HG02840 (cell line): ENCODE data around the gene FDX2.
"Not testable (repeated sequence)": the region's sequence is repeated elsewhere in the genome, so short reads cannot be mapped to it uniquely, and the experiment has no call there.

Source experiments
- ATAC-seq: cut with Tn5 transposase; IDR thresholded peaks from one replicate; pipeline ENCODE4 v1.9.1; 2021; ENCODE audit warnings: mild to moderate bottlenecking, moderate library complexity, moderate number of reproducible peaks; ENCODE audit not compliant: unreplicated experiment, low FRiP score

Gene FDX2

GRCh38 chr19:10315335-10316214, at the start of gene FDX2:
Gene FDX2 (minus strand): TSS chr19:10316015. CDS start chr19:10315996, 19 bp downstream.
- ATAC-seq = peak; percentile 70

- ATAC-seq = no peak
Observed at GRCh38 chr19:10365518-10365917, 49.7 kb upstream of the FDX2 start.

- no peak for ATAC-seq
Observed at GRCh38 chr19:10364644-10365043, 48.8 kb upstream of the FDX2 start.

GRCh38 chr19:10363789-10364281, 48.0 kb upstream of the FDX2 start:
- no peak for ATAC-seq

GRCh38 chr19:10362259-10362658, 46.4 kb upstream of the FDX2 start:
- no peak for ATAC-seq

GRCh38 chr19:10361569-10362011, 45.8 kb upstream of the FDX2 start:
- ATAC-seq = no peak

- no peak for ATAC-seq
Observed at GRCh38 chr19:10356431-10356830, 40.6 kb upstream of the FDX2 start.

- ATAC-seq = no peak
Observed at GRCh38 chr19:10353793-10354391, 38.1 kb upstream of the FDX2 start.

- ATAC-seq = no peak
Observed at GRCh38 chr19:10352764-10353671, 37.2 kb upstream of the FDX2 start.

- ATAC-seq = no peak
Observed at GRCh38 chr19:10346509-10346908, 30.7 kb upstream of the FDX2 start.

- no peak for ATAC-seq
Observed at GRCh38 chr19:10344780-10345179, 29.0 kb upstream of the FDX2 start.

GRCh38 chr19:10343495-10343894, 27.7 kb upstream of the FDX2 start:
- ATAC-seq = no peak

GRCh38 chr19:10339977-10340376, 24.2 kb upstream of the FDX2 start:
- no peak for ATAC-seq

- no peak for ATAC-seq
Observed at GRCh38 chr19:10339380-10339960, 23.7 kb upstream of the FDX2 start, which contains the start of gene ICAM3. Gene ICAM3 (minus strand): TSS chr19:10339624. CDS start chr19:10339614, 10 bp downstream.

- no peak for ATAC-seq
Observed at GRCh38 chr19:10338940-10339339, 23.1 kb upstream of the FDX2 start.

GRCh38 chr19:10336725-10337124, 20.9 kb upstream of the FDX2 start:
- ATAC-seq = not testable (repeated sequence)

GRCh38 chr19:10335352-10335985, 19.7 kb upstream of the FDX2 start:
- no peak for ATAC-seq

- ATAC-seq = no peak
Observed at GRCh38 chr19:10334588-10335351, 19.0 kb upstream of the FDX2 start.
